HepG2 (cell line): ENCODE data around the gene DDAH1. TPM values are rescaled to one million over a fixed set of nuclear protein-coding genes. Genes with fewer than 3 reads are reported as not detected.

ENCODE experiments used
- GABPB1 ChIP-seq: IDR thresholded peaks from 2 replicates; pipeline ENCODE4 v1.6.1; 2016; ENCODE audit warnings: mild to moderate bottlenecking, missing genetic modification reagents, moderate library complexity, missing compliant biosample characterization
- HNF4G ChIP-seq, 2 experiments: sonication (generic) in 1 of 2; formaldehyde crosslinking in 1 of 2; IDR thresholded peaks; 2 replicates each; pipeline versions ENCODE4 v1.4.0 to v1.6.1; 2011 to 2020; ENCODE audit warnings: borderline replicate concordance in 2 of 2, low read depth in 2 of 2, mild to moderate bottlenecking in 2 of 2, low read length in 1 of 2, missing genetic modification reagents in 1 of 2, moderate library complexity in 1 of 2
- PHB2 ChIP-seq: fragments of 450-650 bp; IDR thresholded peaks from 2 replicates; pipeline ENCODE4 v1.6.1; 2018; ENCODE audit not compliant: partially characterized antibody
- SAP130 ChIP-seq: IDR thresholded peaks from 2 replicates; pipeline ENCODE4 v1.6.1; 2016; ENCODE audit warnings: low read depth
- SIN3B ChIP-seq: fragments of 150-350 bp; IDR thresholded peaks from 2 replicates; pipeline ENCODE4 v1.6.1; 2014; ENCODE audit warnings: low read length
- SP2 ChIP-seq: sonication (generic); formaldehyde crosslinking; IDR thresholded peaks from 2 replicates; pipeline ENCODE4 v1.5.1; 2020; ENCODE audit warnings: mild to moderate bottlenecking, missing genetic modification reagents
- YEATS2 ChIP-seq: sonication (generic); formaldehyde crosslinking; IDR thresholded peaks from 2 replicates; pipeline ENCODE4 v1.4.0; 2020; ENCODE audit warnings: missing genetic modification reagents, borderline replicate concordance
- ZBTB49 ChIP-seq: sonication (generic); formaldehyde crosslinking; IDR thresholded peaks from 2 replicates; pipeline ENCODE4 v1.4.0; 2020; ENCODE audit warnings: missing genetic modification reagents, borderline replicate concordance
- ZNF44 ChIP-seq: sonication (generic); formaldehyde crosslinking; IDR thresholded peaks from 2 replicates; pipeline ENCODE4 v1.5.1; 2020; ENCODE audit warnings: mild to moderate bottlenecking, missing genetic modification reagents
- ZNF616 ChIP-seq: sonication (generic); formaldehyde crosslinking; IDR thresholded peaks from 2 replicates; pipeline ENCODE4 v1.5.0; 2020; ENCODE audit warnings: low read depth, mild to moderate bottlenecking, missing genetic modification reagents
- ZNF670 ChIP-seq: sonication (generic); formaldehyde crosslinking; IDR thresholded peaks from 2 replicates; pipeline ENCODE4 v1.8.0; 2022; ENCODE audit warnings: mild to moderate bottlenecking, missing genetic modification reagents, borderline replicate concordance
- ZNF747 ChIP-seq: sonication (generic); formaldehyde crosslinking; IDR thresholded peaks from 2 replicates; pipeline ENCODE4 v1.8.1; 2023; ENCODE audit warnings: missing genetic modification reagents, mild to moderate bottlenecking, borderline replicate concordance
- ZNF772 ChIP-seq: sonication (generic); formaldehyde crosslinking; IDR thresholded peaks from 2 replicates; pipeline ENCODE4 v1.5.0; 2020; ENCODE audit warnings: mild to moderate bottlenecking, missing genetic modification reagents
- ZSCAN31 ChIP-seq: sonication (generic); formaldehyde crosslinking; IDR thresholded peaks from 2 replicates; pipeline ENCODE4 v1.5.0; 2020; ENCODE audit warnings: low read depth, mild to moderate bottlenecking, missing genetic modification reagents
- polyA plus RNA-seq, 8 experiments: library from polyadenylated mRNA; depleted of rRNA in 3 of 8; stranded (reverse) in 7 of 8; unstranded in 1 of 8; fragments of >200 nt; fragmentation: Illumina TruSeq in 4 of 8; extraction: Trizol in 4 of 8; gene quantifications; 2 replicates each; pipeline versions ENCODE4 v1.2.1 to v1.2.3, GENCODE V29; 2011 to 2016; ENCODE audit warnings: low read depth in 4 of 8, missing spikeins in 1 of 8, mixed read lengths in 1 of 8; ENCODE audit not compliant: insufficient read depth in 1 of 8
- total RNA-seq, 5 experiments: library from RNA; depleted of rRNA; stranded (reverse); fragments of >200 nt; fragmentation: Illumina TruSeq; extraction: Trizol; gene quantifications; 2 replicates each; pipeline ENCODE4 v1.2.3, GENCODE V29; 2016; ENCODE audit warnings: low read depth in 1 of 5
- TF ChIP-seq, protein P1 (sequence below): sonication (generic); formaldehyde crosslinking; IDR thresholded peaks from 2 replicates; pipeline ENCODE4 v1.5.1; 2020; ENCODE audit warnings: missing genetic modification reagents, mild to moderate bottlenecking, borderline replicate concordance
- TF ChIP-seq, protein P2 (sequence below): sonication (generic); formaldehyde crosslinking; IDR thresholded peaks from 2 replicates; pipeline ENCODE4 v1.5.0; 2020; ENCODE audit warnings: mild to moderate bottlenecking, missing genetic modification reagents, borderline replicate concordance
- TF ChIP-seq, protein P3 (sequence below): sonication (generic); formaldehyde crosslinking; IDR thresholded peaks from 2 replicates; pipeline ENCODE4 v1.5.0; 2020; ENCODE audit warnings: missing genetic modification reagents, mild to moderate bottlenecking, borderline replicate concordance
- TF ChIP-seq, protein P4 (sequence below): sonication (generic); formaldehyde crosslinking; IDR thresholded peaks from 2 replicates; pipeline ENCODE4 v1.4.0; 2020; ENCODE audit warnings: missing genetic modification reagents

Gene DDAH1
- total and polyA plus RNA-seq, 2 of the 13 experiments (the other 11 are each of a cell fraction or from before 2014, with no cell fraction given) = 39.7 to 64.4 TPM

DNA sequence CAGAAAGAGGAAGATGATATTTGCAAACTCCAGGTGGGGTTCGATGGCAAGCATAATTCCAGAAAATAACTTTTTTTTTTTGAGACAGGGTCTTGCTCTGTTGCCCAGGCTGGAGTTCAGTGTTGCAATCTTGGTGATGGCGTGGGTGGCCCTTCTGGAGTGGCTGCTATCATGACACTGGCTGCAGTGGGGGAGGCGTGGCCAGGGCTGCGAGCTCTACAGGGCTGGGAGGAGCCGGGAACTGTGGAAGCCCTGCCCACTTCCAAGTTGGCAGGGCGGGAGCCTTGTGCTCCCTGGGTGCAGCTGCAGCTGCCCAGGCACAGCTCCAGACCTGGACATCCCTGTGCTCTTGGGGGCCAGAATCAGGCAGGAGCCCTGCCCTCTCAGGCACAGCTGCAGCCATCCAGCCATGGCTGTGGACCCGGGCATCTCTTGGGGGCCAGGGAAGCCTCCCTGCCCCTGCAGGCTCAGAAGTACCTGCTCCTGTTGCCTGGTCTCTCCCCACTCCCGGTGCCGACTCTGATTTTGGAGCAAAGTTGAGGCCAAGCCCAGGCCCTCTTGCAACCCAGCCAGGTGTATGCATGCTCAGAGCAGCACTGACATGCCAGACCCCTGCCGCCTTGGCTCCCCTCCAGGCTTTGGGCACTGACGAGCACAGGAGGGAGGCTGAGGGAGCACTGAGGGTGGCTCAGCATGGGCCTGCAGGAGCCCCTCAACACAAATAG lies 181.3 kb downstream of the DDAH1 start (continued):
- TF ChIP-seq, protein P1, sequence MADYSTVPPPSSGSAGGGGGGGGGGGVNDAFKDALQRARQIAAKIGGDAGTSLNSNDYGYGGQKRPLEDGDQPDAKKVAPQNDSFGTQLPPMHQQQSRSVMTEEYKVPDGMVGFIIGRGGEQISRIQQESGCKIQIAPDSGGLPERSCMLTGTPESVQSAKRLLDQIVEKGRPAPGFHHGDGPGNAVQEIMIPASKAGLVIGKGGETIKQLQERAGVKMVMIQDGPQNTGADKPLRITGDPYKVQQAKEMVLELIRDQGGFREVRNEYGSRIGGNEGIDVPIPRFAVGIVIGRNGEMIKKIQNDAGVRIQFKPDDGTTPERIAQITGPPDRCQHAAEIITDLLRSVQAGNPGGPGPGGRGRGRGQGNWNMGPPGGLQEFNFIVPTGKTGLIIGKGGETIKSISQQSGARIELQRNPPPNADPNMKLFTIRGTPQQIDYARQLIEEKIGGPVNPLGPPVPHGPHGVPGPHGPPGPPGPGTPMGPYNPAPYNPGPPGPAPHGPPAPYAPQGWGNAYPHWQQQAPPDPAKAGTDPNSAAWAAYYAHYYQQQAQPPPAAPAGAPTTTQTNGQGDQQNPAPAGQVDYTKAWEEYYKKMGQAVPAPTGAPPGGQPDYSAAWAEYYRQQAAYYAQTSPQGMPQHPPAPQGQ (CRISPR knock-in tag) = no peak
- TF ChIP-seq SIN3B (no peak), HNF4G (IDR thresholded peaks at IDR 0.05; ENCODE audit: borderline replicate concordance, low read depth, low read length) (no peak), HNF4G (CRISPR knock-in tag; IDR thresholded peaks at IDR 0.05; ENCODE audit: borderline replicate concordance, low read depth) (no peak), ZNF44 (CRISPR knock-in tag) (no peak), ZNF772 (CRISPR knock-in tag) (0 out of 2 replicates have a peak, but pooled peaks have one; percentile 9), SP2 (CRISPR knock-in tag) (0 out of 2 replicates have a peak, but pooled peaks have one; percentile 46), ZNF747 (CRISPR knock-in tag) (peak; percentile 37; the same call in 1 of the 2 replicates), ZNF616 (0 out of 2 replicates have a peak, but pooled peaks have one; percentile 26), SAP130 (CRISPR knock-in tag) (0 out of 2 replicates have a peak, but pooled peaks have one; percentile 23), ZNF670 (CRISPR knock-in tag) (no peak), YEATS2 (CRISPR knock-in tag) (no peak), PHB2 (no peak), ZBTB49 (CRISPR knock-in tag) (no peak), GABPB1 (peak; percentile 33; the same call in 1 of the 2 replicates), ZSCAN31 (CRISPR knock-in tag) (0 out of 2 replicates have a peak, but pooled peaks have one; percentile 24)
- TF ChIP-seq, protein P2, sequence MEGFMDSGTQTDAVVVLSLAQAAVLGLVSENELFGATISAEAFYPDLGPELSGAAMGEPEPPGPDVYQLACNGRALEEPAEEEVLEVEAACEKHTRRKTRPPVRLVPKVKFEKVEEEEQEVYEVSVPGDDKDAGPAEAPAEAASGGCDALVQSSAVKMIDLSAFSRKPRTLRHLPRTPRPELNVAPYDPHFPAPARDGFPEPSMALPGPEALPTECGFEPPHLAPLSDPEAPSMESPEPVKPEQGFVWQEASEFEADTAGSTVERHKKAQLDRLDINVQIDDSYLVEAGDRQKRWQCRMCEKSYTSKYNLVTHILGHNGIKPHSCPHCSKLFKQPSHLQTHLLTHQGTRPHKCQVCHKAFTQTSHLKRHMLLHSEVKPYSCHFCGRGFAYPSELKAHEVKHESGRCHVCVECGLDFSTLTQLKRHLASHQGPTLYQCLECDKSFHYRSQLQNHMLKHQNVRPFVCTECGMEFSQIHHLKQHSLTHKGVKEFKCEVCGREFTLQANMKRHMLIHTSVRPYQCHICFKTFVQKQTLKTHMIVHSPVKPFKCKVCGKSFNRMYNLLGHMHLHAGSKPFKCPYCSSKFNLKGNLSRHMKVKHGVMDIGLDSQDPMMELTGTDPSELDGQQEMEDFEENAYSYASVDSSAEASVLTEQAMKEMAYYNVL = no peak
- TF ChIP-seq, protein P3, sequence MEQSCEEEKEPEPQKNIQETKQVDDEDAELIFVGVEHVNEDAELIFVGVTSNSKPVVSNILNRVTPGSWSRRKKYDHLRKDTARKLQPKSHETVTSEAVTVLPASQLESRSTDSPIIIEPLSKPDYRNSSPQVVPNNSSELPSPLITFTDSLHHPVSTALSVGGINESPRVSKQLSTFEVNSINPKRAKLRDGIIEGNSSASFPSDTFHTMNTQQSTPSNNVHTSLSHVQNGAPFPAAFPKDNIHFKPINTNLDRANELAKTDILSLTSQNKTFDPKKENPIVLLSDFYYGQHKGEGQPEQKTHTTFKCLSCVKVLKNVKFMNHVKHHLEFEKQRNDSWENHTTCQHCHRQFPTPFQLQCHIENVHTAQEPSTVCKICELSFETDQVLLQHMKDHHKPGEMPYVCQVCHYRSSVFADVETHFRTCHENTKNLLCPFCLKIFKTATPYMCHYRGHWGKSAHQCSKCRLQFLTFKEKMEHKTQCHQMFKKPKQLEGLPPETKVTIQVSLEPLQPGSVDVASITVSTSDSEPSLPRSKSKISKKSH (CRISPR knock-in tag) = peak; percentile 58; the same call in 1 of the 2 replicates
- TF ChIP-seq, protein P4, sequence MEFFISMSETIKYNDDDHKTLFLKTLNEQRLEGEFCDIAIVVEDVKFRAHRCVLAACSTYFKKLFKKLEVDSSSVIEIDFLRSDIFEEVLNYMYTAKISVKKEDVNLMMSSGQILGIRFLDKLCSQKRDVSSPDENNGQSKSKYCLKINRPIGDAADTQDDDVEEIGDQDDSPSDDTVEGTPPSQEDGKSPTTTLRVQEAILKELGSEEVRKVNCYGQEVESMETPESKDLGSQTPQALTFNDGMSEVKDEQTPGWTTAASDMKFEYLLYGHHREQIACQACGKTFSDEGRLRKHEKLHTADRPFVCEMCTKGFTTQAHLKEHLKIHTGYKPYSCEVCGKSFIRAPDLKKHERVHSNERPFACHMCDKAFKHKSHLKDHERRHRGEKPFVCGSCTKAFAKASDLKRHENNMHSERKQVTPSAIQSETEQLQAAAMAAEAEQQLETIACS (CRISPR knock-in tag) = no peak
